Measurements from ENCODE around the gene QSOX1.

- TF ChIP-seq CTCF (conservative IDR thresholded peaks at IDR 0.05) (no peak), EZH2 (IDR thresholded peaks at IDR 0.05; ENCODE audit: low read depth) (no peak)
These were observed 16.9 kb upstream of the QSOX1 start for GRCh38 chr1:180137776-180138175.
